ENCODE results near the gene FLNC.

Gene FLNC

GRCh38 chr7:128830231-128831177 lies at the start of gene FLNC:
Gene FLNC, plus strand, starts transcription at chr7:128830406. Its CDS starts 232 bp downstream, at chr7:128830638.
- peak; percentile 37 for DNase-seq (ENCODE audit: low read depth, low spot score)

- no peak for DNase-seq (ENCODE audit: low read depth, low spot score)
Observed at GRCh38 chr7:128781126-128781525, 49.1 kb upstream of the FLNC start.

GRCh38 chr7:128781851-128782250 lies 48.4 kb upstream of the FLNC start:
- no peak for DNase-seq (ENCODE audit: low read depth, low spot score)

GRCh38 chr7:128783143-128783861 lies 46.9 kb upstream of the FLNC start:
- DNase-seq (ENCODE audit: low read depth, low spot score): peak; percentile 95

GRCh38 chr7:128785738-128786137 lies 44.5 kb upstream of the FLNC start:
- DNase-seq (ENCODE audit: low read depth, low spot score): no peak

GRCh38 chr7:128788446-128789412 lies 41.5 kb upstream of the FLNC start:
- DNase-seq (ENCODE audit: low read depth, low spot score): no peak

- DNase-seq (ENCODE audit: low read depth, low spot score): no peak
Observed at GRCh38 chr7:128790315-128791041, 39.7 kb upstream of the FLNC start.

- peak; percentile 60 for DNase-seq (ENCODE audit: low read depth, low spot score)
Observed at GRCh38 chr7:128791121-128791971, 38.9 kb upstream of the FLNC start, which contains the start of gene CCDC136. Gene CCDC136, plus strand, starts transcription at chr7:128791968. Its CDS starts 444 bp downstream, at chr7:128792412.

- no peak for DNase-seq (ENCODE audit: low read depth, low spot score)
Observed at GRCh38 chr7:128791972-128792327, 38.3 kb upstream of the FLNC start.

- no peak for DNase-seq (ENCODE audit: low read depth, low spot score)
Observed at GRCh38 chr7:128792471-128793180, 37.6 kb upstream of the FLNC start.

GRCh38 chr7:128793181-128793547 lies 37.0 kb upstream of the FLNC start:
- DNase-seq (ENCODE audit: low read depth, low spot score): no peak

GRCh38 chr7:128794020-128794419 lies 36.2 kb upstream of the FLNC start:
- DNase-seq (ENCODE audit: low read depth, low spot score): no peak

GRCh38 chr7:128794436-128794835 lies 35.8 kb upstream of the FLNC start:
- DNase-seq (ENCODE audit: low read depth, low spot score): no peak

- DNase-seq (ENCODE audit: low read depth, low spot score): no peak
Observed at GRCh38 chr7:128795129-128795528, 35.1 kb upstream of the FLNC start.

GRCh38 chr7:128796327-128796726 lies 33.9 kb upstream of the FLNC start:
- no peak for DNase-seq (ENCODE audit: low read depth, low spot score)

- no peak for DNase-seq (ENCODE audit: low read depth, low spot score)
Observed at GRCh38 chr7:128799451-128799850, 30.8 kb upstream of the FLNC start.

GRCh38 chr7:128800567-128800966 lies 29.6 kb upstream of the FLNC start:
- no peak for DNase-seq (ENCODE audit: low read depth, low spot score)

- no peak for DNase-seq (ENCODE audit: low read depth, low spot score)
Observed at GRCh38 chr7:128801003-128801402, 29.2 kb upstream of the FLNC start.

Measured in ELF-1 (cell line).